ENCODE results near the gene GPRIN3.

DNA sequence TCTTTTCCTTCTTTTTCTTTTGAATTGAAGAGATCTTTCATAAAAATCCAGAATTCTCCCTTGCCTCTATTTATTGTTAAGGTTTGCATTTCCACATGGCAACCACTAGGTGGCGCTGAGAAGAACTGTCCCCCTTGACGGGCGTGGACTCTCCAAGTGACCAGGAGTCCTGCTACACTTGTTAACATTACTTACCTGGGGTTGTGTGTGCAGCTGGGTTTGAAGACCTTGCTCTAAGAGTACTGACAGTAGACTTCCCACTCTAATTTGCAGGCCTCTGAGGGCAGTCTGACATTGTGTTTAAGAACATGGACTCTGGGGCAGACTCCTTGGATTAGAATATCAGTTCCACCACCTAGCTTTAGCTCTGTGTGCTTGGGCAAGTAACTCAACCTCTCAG, 52.8 kb downstream of the GPRIN3 start:
- TF ChIP-seq, protein P1, sequence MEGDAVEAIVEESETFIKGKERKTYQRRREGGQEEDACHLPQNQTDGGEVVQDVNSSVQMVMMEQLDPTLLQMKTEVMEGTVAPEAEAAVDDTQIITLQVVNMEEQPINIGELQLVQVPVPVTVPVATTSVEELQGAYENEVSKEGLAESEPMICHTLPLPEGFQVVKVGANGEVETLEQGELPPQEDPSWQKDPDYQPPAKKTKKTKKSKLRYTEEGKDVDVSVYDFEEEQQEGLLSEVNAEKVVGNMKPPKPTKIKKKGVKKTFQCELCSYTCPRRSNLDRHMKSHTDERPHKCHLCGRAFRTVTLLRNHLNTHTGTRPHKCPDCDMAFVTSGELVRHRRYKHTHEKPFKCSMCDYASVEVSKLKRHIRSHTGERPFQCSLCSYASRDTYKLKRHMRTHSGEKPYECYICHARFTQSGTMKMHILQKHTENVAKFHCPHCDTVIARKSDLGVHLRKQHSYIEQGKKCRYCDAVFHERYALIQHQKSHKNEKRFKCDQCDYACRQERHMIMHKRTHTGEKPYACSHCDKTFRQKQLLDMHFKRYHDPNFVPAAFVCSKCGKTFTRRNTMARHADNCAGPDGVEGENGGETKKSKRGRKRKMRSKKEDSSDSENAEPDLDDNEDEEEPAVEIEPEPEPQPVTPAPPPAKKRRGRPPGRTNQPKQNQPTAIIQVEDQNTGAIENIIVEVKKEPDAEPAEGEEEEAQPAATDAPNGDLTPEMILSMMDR (IDR thresholded peaks at IDR 0.05), result peak; percentile 91
- no peak for TF ChIP-seq ZFX (IDR thresholded peaks at IDR 0.05; ENCODE audit: borderline replicate concordance)

Measured in 22Rv1 (cell line).